Urinary bladder (tissue), 4 donors: ENCODE data around the gene HTATSF1. TPM values are rescaled to one million over a fixed set of nuclear protein-coding genes. Genes with fewer than 3 reads are reported as not detected.

Experiments used
- DNase-seq: peaks from one replicate; pipeline ENCODE4 v3.0.0-alpha.2; 2015; ENCODE audit errors: extremely low spot score
- H3K27ac ChIP-seq: one replicate; pipeline ENCODE4 v1.5.1; 2013; ENCODE audit warnings: low read depth, mild to moderate bottlenecking, moderate library complexity
- H3K36me3 ChIP-seq: one replicate; pipeline ENCODE4 v1.6.1; 2013; ENCODE audit warnings: mild to moderate bottlenecking, moderate library complexity; ENCODE audit not compliant: insufficient read depth
- H3K4me1 ChIP-seq: one replicate; pipeline ENCODE4 v1.6.1; 2013; ENCODE audit warnings: mild to moderate bottlenecking, moderate library complexity; ENCODE audit not compliant: insufficient read depth
- H3K4me3 ChIP-seq: one replicate; pipeline ENCODE4 v1.5.1; 2013; ENCODE audit warnings: low read depth, low read length
- WGBS: extraction: QIAGEN DNeasy Blood & Tissue Kit; methylation state at CpG from one replicate; pipeline ENCODE4 v1.1.7; 2013; 5-methylcytosine and 5-hydroxymethylcytosine counted together
- polyA plus RNA-seq: library from polyadenylated mRNA; stranded (reverse); fragments of 200-250 nt; gene quantifications from one replicate; pipeline ENCODE4 v1.2.3, GENCODE V29; 2013
- total RNA-seq: library from RNA; depleted of rRNA; stranded (reverse); fragments of >200 nt; gene quantifications from one replicate; pipeline ENCODE4 v1.2.3, GENCODE V29; 2014
- donor health status: healthy with polysubstance abuse.
- donor health status: healthy.

HTATSF1 gene
- total and polyA plus RNA-seq, 2 donors: 49.5 to 52.5 TPM

DNA sequence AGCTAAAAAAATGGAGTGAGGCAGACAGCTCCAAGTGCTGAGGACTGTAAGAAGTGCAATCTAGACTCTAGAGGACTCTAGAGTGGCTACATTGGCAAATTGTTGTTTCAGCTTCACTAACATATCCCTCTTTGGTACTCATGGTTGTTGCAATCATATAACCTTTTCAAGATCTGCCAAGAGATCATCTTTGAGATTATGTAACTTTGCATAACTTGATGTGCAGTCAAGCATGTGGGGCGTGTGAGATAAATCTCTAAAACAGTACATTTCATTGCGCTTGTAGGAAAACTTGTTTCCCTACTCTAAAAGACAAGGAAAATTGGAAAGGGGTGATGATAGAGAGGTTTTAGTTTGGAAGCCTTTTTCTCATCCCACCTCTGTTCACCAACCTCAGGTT, 20.9 kb upstream of the HTATSF1 start:
- 77% methylated on average over 2 of the region's 2 CpGs for WGBS
- no peak for DNase-seq
- H3K36me3 ChIP-seq: no peaks in the 10 kb centered on the region
- no peak overlapping the region for H3K4me3 ChIP-seq
- H3K4me1 ChIP-seq: no peaks in the 10 kb centered on the region
- no peak overlapping the region for H3K27ac ChIP-seq

DNA sequence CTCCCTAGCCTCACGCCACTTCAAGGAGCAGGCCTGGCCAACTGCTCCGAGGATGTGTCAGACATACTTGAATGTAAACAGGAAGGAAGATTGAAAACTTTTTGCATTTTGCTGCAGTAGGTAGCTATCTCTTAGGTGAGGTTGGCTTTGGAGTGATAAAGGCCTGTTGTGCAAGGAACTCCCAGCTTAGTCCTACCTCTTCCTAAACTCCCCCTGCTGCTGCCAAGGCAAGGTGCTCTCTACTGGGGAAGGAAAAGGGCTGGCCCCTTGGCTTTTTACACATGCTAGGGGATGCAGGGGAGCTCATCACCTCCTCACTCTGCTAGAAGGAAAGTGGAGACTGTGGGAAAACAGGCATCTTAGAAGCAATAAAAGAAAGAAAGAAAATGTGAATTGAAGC, 20.4 kb upstream of the HTATSF1 start:
- 75% methylated on average over 2 of the region's 2 CpGs for WGBS

DNA sequence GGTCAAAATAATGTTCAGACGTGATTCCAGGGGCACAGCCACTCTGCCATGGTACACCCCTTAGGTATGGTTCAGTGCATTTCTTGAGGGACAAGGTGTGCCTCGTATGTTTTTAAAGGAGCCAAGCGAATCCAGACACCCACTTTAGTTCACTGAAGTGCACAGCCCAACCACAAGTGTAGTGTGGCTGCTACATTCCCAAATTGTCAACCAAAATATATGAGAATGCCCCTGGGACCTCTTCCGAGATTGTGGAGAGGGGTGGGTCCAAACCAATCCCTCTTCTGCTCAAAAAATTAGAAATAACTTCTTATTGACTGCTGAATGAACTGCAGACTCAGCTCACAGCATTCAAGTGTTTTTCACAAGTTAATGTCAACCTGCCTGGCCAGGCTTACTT, 17.0 kb upstream of the HTATSF1 start:
- WGBS: 22% methylated on average over 4 of the region's 4 CpGs
- Histone ChIP-seq H3K27ac (no peak overlapping the region), H3K4me1 (no peaks in the 10 kb centered on the region), H3K36me3 (no peaks in the 10 kb centered on the region), H3K4me3 (no peak overlapping the region)
- no peak for DNase-seq

More for the DNA sequence above, 20.4 kb upstream of the HTATSF1 start:
- Histone ChIP-seq H3K27ac (no peak overlapping the region), H3K4me1 (no peaks in the 10 kb centered on the region), H3K36me3 (no peaks in the 10 kb centered on the region), H3K4me3 (no peak overlapping the region)
- no peak for DNase-seq

GRCh38 chrX:136487647-136488046, 9.7 kb upstream of the HTATSF1 start, which contains the start of gene BRS3:
Gene BRS3 (plus strand): TSS chrX:136487947. CDS start chrX:136488115, 168 bp downstream.
- no peak for DNase-seq
- Histone ChIP-seq H3K27ac (no peak within 1 kb of the TSS), H3K4me1 (no peaks in the 10 kb centered on the region), H3K4me3 (no peak within 1 kb of the TSS), H3K36me3 (no peaks in the 10 kb centered on the region)
- WGBS: 69% methylated on average over 4 of the region's 4 CpGs

DNA sequence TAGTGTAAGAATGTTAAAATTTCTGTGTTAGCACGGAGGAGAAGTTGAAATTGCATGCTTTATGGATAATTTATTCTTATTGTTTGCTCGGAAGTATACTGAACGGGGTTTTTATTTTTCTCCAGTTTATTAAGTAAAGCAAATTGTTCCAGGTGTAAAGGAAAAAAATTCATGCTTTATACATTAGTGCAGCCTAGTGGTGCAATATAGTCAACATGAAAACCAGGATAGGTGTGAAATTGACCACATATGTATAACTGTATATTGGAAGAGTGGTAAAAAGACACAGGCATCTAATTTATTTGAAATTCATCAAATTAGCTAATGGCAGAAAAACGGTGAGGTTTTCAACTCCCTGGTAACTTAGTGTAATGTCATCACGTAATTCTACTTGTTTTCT, 8.7 kb upstream of the HTATSF1 start:
- 64% methylated on average over 5 of the region's 5 CpGs for WGBS
- no peak overlapping the region for H3K27ac ChIP-seq
- no peaks in the 10 kb centered on the region for H3K36me3 ChIP-seq
- no peak overlapping the region for H3K4me3 ChIP-seq
- no peaks in the 10 kb centered on the region for H3K4me1 ChIP-seq
- no peak for DNase-seq

DNA sequence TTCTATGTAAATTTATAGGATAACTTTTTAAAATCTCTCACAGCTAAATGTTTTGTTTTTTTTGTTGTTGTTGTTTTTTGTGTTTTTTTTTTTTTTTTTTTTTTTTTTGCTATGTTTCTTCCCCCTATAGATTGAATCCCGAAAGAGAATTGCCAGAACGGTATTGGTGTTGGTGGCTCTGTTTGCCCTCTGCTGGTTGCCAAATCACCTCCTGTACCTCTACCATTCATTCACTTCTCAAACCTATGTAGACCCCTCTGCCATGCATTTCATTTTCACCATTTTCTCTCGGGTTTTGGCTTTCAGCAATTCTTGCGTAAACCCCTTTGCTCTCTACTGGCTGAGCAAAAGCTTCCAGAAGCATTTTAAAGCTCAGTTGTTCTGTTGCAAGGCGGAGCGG, 5.6 kb upstream of the HTATSF1 start:
- 64% methylated on average over 6 of the region's 6 CpGs for WGBS
- no peak overlapping the region for H3K27ac ChIP-seq
- no peaks in the 10 kb centered on the region for H3K36me3 ChIP-seq
- no peaks in the 10 kb centered on the region for H3K4me1 ChIP-seq
- no peak for DNase-seq
- no peak overlapping the region for H3K4me3 ChIP-seq

- Histone ChIP-seq H3K36me3 (no peaks in the 10 kb centered on the region), H3K4me3 (no peak overlapping the region), H3K27ac (no peak overlapping the region), H3K4me1 (no peaks in the 10 kb centered on the region)
- 27% methylated on average over 1 of the region's 1 CpG for WGBS
- DNase-seq: no peak
Observed at GRCh38 chrX:136493011-136493410, 4.4 kb upstream of the HTATSF1 start.

- DNase-seq: no peak
Observed at GRCh38 chrX:136495043-136495442, 2.3 kb upstream of the HTATSF1 start.

GRCh38 chrX:136496186-136496763, 1.1 kb upstream of the HTATSF1 start:
- H3K4me3 ChIP-seq: peak overlapping the region; percentile 72
- H3K27ac ChIP-seq: peak overlapping the region; percentile 98
- DNase-seq: no peak
- H3K4me1 ChIP-seq: no peaks in the 10 kb centered on the region
- 2% methylated on average over 13 of the region's 13 CpGs for WGBS
- H3K36me3 ChIP-seq: no peaks in the 10 kb centered on the region

More at GRCh38 chrX:136495043-136495442, 2.3 kb upstream of the HTATSF1 start:
- Histone ChIP-seq H3K4me3 (no peak overlapping the region), H3K36me3 (no peaks in the 10 kb centered on the region), H3K27ac (no peak overlapping the region), H3K4me1 (no peaks in the 10 kb centered on the region)
- 70% methylated on average over 4 of the region's 4 CpGs for WGBS

GRCh38 chrX:136496764-136497555, 432 bp upstream of the HTATSF1 start:
- DNase-seq: peak; percentile 78
- Histone ChIP-seq H3K27ac (peak overlapping the region; percentile 98), H3K36me3 (no peaks in the 10 kb centered on the region), H3K4me1 (no peaks in the 10 kb centered on the region), H3K4me3 (peak overlapping the region; percentile 72)
- under 1% methylated on average over 82 of the region's 111 CpGs for WGBS

GRCh38 chrX:136519069-136519468, 21.7 kb downstream of the HTATSF1 start:
- H3K36me3 ChIP-seq: no peaks in the 10 kb centered on the region
- no peak overlapping the region for H3K27ac ChIP-seq
- H3K4me3 ChIP-seq: no peak overlapping the region
- DNase-seq: no peak
- 83% methylated on average over 5 of the region's 5 CpGs for WGBS
- H3K4me1 ChIP-seq: no peaks in the 10 kb centered on the region

- no peaks in the 10 kb centered on the region for H3K36me3 ChIP-seq
- DNase-seq: no peak
- no peak overlapping the region for H3K27ac ChIP-seq
- H3K4me3 ChIP-seq: no peak overlapping the region
- no peaks in the 10 kb centered on the region for H3K4me1 ChIP-seq
Observed at GRCh38 chrX:136523770-136524169, 26.4 kb downstream of the HTATSF1 start.

- no peaks in the 10 kb centered on the region for H3K36me3 ChIP-seq
- WGBS: 20% methylated on average over 2 of the region's 2 CpGs
- DNase-seq: peak; percentile 50
- H3K27ac ChIP-seq: peak overlapping the region; percentile 2
- no peaks in the 10 kb centered on the region for H3K4me1 ChIP-seq
- H3K4me3 ChIP-seq: no peak overlapping the region
Observed at GRCh38 chrX:136525738-136526606, 28.6 kb downstream of the HTATSF1 start.
